Activated CD4-positive, alpha-beta T cell treated with anti-CD3 and anti-CD28 coated beads for 4 hours (primary cell): ENCODE results near the gene RPTOR.
"Not testable (repeated sequence)": the region's sequence is repeated elsewhere in the genome, so short reads cannot be mapped to it uniquely, and the experiment has no call there.

Source experiments
- DNase-seq, 2 donors: peaks; one replicate each; pipeline ENCODE4 v3.0.0-alpha.2; 2020

RPTOR gene

DNA sequence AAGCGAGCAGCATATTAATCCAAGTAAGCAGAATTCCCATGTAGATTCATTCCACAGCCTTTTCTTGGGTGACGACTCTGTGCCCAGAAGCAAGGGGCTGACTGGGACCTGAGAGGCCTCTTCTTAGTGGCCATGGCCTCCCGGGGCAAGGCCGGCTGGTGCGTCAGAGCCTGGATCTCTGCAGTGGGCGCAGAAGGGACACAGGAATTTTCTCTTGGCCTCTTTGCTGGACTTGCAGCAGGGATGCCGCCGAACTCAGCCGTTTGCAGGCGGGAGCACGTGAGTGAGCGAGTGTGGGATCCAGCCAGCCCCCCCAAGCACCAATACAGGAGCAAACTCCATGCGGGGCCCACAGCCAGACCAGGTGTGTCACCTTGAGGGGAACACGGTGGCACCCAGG lies 151.8 kb downstream of the RPTOR start:
- DNase-seq: no peak

DNA sequence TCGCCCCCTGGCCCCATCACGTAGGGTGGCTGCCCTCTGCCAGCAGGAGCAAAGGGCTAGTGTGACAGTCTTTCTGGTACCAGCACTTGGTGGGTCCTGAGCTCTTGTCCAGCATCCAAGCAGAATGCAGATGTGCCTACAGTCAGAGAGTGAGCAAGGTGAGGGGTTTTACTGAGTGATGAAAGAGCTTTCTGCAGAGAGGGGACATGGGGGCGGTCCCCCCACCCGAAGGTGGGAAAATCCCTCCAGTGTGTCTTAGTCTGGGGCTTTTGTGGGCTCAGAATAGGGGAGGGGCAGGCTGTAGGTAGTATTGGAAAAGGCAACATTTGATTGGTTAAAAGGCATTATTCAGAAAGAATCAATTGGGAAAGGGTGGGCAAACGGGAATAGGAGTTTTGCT lies 152.3 kb downstream of the RPTOR start:
- no peak for DNase-seq

DNA sequence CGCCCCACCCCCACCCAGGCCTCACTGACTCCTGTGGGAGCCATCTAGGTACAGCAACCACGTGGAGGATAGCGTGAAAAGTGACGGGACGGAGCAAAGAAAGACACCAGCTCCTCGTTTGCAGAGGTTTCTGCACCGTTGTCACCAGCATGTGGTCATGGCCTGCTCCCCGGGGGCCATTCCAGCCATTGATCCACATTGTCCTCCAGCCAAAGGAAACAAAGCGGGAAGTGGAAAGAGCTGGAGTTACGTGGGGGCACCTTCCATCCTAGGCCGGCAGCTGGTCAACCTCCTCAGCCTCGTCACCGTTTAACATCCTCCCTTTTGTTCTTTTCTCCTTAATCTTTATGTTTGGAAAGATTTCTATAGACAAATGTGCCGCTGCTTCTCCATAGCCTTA lies 153.7 kb downstream of the RPTOR start:
- DNase-seq: no peak

DNA sequence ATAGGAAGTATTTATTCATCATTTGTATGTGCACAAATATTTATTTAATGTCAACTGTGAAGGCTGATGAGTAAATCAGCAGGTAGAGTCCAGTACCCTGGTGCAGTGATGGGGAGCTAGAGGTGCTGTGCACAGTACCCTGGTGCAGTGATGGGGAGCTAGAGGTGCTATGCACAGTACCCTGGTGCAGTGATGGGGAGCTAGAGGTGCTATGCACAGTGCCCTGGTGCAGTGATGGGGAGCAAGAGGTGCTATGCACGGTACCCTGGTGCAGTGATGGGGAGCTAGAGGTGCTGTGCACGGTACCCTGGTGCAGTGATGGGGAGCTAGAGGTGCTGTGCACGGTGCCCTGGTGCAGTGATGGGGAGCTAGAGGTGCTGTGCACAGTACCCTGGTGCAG lies 154.6 kb downstream of the RPTOR start:
- DNase-seq: not testable (repeated sequence)

DNA sequence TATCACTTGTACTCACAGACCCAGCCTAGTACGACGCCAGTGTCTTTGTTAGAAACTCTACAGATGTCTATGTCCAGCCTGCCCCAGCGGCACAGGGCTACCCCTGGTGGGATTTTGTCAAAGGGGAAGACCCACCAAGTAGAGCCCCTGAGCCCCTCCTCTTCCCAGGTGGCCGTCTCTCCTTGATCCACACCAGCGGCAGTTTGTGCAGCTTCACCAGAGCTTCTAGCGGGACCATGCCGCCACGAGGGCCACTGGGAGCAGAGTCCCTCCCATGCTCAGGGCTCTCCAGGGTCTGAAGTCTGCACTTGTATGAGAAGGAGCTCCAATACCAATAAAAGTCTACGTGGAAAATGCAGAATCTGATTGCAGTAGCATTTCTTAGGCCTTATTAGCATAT lies 157.1 kb downstream of the RPTOR start:
- DNase-seq: no peak

DNA sequence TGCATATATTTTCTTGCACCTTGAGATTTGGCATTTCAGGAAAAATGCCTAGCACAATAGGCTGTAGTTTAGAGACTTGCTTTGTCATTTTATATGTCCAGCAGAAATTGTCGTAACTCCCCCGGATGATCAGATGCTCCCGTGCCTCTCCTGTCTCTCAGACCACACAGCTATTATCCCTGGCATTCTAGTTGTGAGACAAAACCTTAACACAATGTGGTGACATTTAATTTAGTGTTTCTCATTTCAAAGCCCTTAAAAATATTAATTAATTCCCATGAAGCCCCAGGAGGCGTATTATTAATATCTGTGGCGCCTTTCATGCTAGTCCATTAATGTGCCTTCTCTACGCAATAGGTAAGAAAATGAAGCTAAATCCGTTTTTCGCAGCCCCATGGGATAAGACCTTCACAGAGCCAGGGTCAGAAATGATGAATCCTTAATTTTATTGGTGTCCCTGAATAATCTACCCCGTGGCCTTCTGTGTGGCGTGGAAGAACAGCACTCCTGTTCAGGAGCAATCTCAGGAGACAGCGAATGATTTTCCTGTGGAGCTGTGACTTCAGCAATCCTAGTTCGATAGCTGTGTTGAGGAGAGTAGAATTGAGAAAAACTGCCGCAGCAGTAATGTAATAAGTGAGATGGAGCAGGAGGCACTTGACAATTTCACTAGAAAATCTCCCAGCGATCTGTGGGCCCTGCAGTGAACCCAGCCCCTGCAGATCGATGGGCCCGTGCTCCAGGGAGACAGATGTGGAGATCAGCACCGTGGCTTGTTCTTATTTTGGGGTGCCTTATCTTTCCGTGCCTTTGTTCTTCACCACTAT lies 157.9 kb downstream of the RPTOR start:
- no peak for DNase-seq

DNA sequence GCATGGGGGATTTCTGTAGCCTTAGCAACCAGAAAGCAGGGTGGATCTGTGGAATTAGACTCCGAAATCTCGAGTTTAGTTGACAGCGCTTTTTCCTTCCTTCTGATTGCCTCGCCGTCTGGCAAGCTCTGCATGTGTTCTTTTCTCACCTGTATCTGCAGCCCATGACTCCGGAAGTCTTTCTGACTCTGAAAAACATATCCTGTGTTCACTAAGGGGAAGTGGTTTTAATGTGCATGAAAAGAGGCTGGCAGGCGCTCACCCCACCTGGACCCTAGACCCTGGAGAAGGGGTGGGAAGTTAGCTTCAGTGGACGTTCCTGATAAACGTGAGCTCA lies 158.5 kb downstream of the RPTOR start:
- DNase-seq: no peak

DNA sequence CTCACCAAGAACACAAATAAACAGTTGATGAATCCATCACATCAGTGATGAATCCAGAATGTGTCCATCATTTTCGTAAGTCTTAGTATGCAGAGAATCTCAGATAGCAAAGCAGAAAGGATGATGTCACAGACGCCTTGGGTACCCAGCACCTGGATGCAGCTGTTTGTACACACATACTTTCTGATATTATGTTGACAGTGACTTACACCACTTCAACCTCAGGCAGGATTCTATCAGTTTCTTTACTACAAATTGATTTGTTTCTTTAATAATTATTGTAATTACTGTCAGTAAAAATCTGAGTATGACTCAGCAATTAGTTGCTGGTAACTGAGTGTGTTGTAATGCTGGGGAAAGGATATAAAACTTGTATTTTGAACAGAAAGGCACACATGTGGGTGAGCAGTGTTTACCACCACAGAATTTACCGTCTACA lies 159.8 kb downstream of the RPTOR start:
- DNase-seq: no peak

DNA sequence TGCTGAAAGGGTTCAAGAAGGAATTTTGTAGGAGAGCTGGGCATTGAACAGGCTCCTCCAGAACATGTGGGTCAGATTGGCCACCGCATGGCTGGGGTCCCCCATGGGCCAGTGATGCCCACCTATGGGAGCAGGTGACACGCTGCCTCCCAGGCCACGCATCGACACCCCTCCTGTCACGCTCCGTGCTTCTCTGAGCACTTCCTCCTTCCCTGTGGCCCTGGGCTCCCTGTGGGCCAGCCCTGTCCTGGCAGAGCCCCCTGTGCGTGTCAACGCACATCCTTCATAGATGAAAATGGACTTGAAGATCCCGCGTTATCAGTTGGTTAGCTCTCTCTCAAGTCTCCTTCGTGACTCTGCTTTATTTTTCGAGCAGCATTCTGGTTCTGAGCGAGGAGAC lies 160.3 kb downstream of the RPTOR start:
- DNase-seq: no peak

DNA sequence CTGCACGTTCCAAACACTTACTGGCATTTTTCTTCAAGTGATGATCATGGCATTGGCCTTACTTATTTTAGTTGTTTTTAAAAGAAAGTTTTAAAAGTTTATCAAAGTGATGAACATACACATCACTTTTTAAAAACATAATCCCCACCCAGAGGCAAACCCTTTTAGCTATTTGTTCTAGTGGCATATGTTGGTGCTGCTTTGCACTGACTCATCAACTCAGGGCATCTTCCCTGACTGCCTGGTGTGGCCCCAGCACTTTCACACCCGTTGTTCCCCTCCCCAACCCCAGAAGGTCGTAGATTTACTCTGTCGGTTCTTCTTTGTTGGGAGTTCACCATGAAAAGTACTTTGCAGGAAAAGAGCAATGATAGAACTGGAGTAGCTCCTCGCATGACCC lies 161.3 kb downstream of the RPTOR start:
- DNase-seq: no peak

DNA sequence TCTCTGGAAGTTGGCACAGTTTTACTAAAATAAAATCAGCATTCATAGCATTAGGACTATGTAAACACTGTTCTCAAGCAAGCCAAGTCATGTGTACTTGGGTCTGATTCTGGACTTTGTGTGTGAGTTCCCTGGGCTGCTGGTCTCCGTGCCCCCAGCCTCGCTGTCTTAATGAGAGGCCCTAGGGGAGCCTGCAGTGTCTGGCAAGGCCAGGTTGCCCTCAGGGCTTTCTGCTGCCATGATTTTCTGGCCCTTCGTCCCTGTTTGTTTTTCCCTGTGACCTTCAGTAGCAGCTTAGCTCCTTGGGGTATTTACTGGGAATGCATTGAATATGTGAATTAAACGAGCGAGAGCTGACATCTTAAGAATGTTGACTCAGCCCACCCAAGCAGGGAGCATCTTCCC lies 161.8 kb downstream of the RPTOR start:
- DNase-seq: no peak

DNA sequence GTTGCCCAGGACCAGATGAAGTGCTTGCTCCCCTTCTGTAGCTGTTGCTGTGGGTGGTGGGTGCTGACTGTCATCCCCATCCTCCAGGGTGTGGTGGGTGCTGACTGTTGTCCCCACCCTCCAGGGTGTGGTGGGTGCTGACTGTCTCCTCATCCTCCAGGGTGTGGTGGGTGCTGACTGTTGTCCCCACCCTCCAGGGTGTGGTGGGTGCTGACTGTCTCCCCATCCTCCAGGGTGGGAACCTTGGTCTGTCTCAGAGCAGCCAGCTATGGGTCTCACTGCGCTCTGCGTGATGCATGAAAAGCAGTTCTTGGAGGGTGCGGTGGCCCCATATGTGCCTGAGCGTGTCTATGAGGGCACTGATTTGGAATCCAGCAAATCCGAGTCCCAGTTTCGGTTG lies 163.8 kb downstream of the RPTOR start:
- no peak for DNase-seq

DNA sequence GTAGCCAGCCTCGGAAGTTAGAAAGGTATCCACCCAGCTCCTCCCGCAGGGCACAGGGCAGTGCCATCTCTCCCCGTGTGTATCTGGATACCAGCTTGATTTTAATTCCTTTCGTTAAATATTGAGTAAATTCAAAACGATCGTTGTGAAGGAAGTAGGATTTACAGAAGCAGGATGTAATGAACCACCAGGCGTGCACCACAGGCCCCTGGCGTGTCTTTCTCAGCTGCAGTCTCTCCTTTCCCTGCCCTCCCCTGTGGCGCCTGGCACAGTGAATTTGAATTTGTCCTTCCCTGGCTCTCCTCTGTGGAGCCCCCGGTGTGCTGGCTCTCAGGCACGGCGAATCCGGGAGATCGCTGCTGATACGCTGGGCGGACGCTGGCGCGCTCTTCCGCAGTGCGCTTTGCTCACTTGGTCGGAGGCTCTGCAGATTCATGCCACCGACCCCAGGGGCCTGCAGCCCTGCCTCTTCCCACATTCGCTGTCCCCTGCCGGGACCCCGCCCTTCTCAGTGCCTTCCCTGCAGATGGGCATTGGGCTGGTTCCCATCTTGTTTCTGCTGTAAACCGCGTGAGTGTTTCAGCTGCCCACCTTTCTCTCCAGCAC lies 164.6 kb downstream of the RPTOR start:
- DNase-seq: no peak

DNA sequence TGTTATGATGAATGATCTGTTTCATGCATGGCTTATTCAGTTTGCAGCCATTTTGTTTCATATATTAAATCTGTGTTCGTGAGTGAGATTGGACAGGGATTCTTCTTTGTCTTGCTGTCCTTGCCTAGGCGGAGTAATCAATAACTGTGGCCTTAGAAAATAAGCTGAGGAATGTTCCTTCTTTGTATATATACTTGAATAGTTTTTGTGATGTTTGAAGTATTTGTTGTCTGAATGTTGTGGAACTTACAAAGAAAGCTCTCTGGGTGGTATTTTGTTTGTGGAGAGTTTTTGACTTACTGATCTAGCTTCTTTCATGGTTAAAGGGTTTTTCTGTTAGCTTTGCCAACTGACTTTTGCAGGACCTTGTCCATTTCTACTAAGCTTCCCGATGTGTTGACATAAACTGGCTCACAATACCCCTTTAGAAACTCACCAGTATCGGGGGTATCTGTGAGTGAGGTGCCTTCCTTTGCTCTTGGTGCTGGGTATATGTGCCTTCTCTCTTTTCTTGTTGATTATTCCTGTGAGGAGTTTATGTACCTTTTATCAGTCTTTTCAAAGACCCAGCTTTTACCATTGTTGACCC lies 166.2 kb downstream of the RPTOR start:
- DNase-seq: no peak

DNA sequence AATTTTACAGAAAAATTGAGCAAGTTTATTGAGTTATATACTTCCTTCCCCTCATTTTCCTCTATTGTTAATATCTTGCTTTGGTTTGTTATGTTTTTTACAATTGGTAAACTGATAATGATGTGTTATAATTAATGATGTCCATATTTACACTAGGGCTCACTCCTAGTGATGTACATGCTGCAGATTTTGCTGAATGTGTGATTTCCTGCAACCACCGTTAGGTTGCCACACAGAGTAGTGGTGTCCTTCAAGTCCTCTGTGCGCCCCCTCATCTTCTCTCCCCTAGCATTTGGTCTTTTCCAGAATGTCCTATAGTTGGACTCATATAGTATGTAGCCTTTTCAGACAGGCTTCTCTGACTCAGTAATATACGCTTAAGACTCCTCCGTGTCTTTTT lies 167.5 kb downstream of the RPTOR start:
- DNase-seq: no peak

DNA sequence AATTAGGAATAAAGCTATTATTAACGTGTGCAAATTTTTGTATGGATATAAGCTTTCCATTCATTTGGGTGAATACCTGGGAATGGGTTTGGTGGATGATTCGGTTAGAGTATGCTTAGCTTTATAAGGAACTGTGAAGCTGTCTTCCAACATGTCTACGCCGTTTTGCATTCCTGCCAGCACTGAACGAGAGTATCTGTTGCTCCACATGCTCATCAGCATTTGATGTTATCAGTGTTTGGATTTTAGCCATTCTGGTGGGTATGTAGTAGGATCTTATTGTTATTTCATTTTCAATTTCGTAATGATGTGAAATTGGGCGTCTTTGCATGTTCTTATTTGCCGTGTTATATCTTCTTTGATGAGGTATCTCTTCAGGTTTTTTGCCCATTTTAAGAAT lies 168.0 kb downstream of the RPTOR start:
- DNase-seq: no peak

DNA sequence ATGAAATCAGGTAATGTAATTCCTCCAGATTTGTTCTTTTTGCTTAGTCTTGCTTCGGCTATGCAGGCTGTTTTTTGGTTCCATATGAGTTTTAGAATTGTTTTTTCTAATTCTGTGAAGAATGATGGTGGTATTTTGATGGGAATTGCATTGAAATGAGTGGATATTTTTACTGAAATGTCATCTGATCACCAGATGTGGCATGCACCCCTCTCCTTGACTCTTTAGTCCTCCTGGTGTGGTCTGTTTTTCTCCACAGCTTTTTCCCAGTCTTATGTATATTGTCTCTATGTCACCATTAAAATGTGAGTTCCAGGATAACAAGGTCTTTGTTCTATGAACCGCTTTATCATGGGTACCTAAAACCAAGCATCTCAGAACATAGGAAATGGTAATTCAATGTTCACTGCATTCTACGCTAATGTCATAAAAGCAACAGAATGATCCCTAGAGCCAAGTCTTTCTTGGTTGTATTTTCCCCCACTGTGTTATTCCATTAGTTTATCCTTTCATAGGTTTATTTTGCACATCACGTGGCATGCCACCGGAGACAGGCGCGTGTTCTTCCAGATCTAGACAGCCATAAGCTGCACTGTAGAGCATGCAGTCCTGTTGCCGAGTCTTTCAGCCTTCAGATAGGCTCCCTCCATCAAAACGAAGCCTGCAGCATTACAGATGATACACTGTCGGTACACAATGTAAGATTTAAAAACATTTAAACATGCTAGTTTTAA lies 172.5 kb downstream of the RPTOR start:
- DNase-seq: no peak

DNA sequence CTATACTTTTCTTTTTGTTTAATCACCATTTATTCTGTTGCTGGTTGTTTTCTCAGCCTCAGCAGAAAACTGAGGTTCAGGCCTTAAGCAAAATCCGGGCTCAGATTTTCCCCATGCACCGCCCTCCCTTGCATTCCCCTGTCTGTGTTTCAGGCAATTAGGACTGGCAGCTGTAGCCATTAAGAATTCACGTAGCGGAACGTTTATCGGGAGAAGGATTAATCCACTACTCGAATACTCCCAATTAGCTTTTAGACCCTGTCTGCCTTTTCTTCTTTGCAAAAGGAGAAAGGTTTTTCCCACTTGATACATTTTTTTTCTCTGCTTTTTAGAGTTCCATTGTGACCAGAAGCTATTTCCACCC lies 173.1 kb downstream of the RPTOR start:
- no peak for DNase-seq

DNA sequence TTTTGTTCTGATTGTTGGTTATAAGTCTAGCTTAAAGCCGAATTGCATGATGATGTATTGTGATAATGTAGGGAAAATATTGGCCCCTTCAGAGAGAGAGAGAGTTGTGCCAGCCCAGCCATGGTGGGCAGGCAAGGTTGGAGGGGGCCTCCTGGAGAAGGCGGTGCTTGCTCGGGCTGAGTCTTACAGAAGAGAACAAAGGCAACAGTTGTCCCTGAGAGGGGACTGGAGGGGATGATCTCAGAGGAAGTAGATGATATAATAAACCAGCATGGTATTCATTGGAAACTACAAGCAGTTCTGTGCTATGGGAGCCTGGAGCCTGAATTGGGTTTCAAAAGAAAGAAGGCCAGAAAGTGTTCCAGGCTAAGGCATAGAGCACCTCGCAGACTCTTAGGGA lies 173.8 kb downstream of the RPTOR start:
- no peak for DNase-seq

DNA sequence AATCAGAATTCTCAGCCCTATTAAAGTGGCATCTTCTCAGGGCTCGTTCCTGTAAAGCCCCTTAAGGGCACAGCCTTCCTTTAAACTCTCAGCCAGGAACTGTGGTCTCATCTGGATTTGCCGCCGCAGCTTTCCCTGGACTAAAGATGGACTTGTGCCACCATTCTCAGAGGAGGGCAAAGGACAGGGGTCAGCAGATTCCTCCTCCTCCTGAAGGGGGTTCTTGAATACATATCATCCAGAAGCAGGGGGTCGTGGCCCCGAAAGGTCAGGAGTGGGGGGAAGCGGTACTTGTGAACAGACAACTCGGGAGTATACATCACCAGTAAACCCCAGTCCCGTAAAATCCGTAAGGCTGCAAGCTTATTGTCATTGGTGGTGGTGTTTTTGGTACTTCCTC lies 174.8 kb downstream of the RPTOR start:
- no peak for DNase-seq

DNA sequence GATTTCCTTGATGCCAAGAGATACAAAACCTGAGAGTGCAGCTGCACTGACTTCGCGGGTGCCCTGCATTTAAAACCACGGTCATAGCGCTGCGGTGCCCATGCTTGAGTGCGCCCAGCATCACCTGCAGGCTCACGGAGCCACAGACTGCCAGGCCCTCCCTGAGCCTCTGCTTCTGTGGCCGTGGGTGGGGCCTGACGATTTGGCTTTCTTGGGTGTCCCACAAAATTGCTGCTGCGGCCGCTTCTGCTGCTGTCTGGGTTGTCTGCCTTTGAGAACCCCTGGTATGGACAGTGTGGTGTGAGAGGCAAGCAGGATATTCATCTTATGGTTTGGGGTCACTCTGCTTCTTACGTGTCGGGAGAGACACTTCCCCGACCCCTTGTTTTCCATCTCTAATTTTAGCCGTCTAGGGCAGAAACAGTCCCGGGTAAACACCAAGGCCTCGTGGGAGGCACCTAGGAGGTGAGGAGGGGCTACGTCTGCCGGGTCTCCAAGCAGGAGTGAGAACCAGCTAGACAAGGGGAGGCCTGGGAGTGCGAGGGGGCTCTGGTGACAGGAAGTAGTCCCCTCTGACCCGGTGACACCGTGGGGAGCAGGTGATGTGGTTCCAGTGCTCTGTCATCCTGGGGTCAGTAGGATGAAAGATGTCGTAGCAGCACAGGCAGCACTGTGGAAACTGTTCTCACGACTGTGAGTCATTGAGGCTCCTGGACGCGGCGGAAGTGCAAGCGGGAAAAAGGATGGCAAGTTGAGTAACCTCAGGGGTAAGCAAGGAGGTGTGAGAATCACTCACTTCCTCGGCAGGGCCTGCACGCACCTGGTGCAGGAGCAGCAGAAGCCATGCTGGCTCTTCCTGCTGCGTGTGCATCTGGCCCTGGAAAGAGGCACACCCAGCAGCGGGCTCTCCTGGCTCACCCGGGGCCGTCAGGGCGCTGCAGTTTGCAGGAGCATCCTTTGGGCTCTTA lies 176.3 kb downstream of the RPTOR start:
- DNase-seq: peak; percentile 62 to 73

DNA sequence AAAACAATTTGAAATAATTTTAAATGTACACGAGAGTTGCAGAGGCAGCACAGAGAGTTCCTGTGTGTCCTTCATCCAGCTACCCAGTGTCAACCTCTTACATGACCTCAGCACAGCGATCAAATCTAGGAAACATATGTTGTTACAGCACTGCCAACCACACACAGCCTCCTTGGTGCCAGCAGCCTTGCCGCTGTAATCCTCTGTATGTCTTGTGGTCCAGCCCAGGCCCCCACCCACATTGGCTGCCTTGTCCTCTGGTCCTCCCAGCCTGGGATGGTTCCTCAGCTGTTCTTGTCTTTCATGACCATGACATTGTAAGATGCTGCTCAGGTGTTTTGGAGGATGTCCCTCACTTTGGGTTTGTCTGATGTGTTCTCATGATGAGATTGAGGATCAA lies 178.0 kb downstream of the RPTOR start:
- no peak for DNase-seq

DNA sequence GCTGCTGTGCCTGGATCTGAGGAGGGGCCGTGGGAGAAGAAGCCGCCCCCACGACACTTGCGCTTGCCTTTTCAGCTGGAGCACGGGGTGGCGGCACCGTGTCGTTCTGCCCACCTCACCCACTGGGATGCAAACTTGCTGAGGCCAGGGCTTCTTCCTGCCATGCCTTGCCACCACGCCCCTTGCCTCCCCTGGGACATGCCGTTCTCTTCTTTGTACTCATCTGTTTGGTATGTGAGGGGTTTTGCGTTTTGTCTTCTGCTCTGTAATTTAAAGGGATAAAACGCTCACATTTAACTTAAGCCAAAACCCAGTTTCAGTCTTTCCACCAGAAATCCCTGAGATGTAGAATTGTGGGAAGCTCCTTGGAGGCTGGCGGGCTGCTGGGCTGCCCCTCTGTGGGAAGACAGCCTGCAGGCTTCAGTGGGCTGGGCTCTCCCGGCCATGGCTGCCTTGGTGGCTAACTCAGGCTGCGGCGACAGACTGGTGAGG lies 180.2 kb downstream of the RPTOR start:
- DNase-seq: no peak
